T-helper 9 cell (primary cell): ENCODE results near the gene STOML1.
A peak's percentile ranks its signal among the peaks of the same experiment; 100 is the strongest.

Experiments
- DNase-seq: peaks from one replicate; pipeline ENCODE4 v3.0.0-alpha.2; 2020
- total RNA-seq, 2 donors: gene quantifications; one replicate each; lab custom pipeline; 2026; lab: John Stamatoyannopoulos, UW

The STOML1 gene, protein sequence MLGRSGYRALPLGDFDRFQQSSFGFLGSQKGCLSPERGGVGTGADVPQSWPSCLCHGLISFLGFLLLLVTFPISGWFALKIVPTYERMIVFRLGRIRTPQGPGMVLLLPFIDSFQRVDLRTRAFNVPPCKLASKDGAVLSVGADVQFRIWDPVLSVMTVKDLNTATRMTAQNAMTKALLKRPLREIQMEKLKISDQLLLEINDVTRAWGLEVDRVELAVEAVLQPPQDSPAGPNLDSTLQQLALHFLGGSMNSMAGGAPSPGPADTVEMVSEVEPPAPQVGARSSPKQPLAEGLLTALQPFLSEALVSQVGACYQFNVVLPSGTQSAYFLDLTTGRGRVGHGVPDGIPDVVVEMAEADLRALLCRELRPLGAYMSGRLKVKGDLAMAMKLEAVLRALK
- 3.4 to 7.5 reads per million in 2 donors for total RNA-seq

DNA sequence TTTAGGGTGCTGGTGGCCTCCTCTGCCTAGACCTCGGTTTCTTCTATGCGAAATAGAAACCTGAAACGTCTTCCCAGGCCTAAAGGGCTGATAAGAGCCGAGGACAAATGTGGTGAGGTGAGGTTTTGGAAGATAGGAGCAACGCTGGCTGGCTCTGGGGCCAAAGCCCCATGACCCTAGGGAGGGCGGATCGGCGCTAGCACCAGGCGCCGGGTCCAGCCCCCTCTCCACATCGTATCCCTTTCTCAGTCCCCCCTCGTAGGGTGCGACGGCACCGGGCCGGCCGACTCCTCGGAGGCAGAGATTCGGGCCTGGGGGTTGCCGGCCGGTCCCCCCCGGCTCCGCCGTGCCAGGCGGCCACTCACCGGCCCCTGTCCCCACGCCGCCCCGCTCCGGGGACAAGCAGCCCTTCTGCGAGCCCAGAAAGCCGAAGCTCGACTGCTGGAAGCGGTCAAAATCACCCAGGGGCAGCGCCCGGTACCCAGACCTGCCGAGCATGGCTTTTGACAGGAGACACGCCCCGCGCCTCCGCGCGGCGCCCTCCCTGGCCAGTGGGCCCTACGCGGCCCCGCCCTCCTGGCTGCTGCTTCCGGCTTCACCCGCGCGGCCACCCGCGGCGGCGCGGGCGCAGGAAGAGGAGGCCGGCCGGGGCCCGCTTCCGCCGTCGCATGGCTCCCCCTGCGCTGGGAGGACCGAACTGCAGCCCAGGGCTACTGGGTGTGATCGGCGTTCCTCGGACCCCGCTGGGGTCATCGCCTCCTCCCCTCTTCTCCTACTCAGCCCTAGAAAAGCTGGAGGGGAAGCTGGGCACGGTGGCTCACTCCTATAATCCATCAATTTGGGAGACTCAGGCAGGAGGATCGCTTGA, at the start of gene STOML1:
TSS of gene STOML1 (minus strand) at position 570 of the 868 bp plus-strand sequence. CDS start at position 498, 72 bp downstream.
- peak; percentile 99 for DNase-seq

DNA sequence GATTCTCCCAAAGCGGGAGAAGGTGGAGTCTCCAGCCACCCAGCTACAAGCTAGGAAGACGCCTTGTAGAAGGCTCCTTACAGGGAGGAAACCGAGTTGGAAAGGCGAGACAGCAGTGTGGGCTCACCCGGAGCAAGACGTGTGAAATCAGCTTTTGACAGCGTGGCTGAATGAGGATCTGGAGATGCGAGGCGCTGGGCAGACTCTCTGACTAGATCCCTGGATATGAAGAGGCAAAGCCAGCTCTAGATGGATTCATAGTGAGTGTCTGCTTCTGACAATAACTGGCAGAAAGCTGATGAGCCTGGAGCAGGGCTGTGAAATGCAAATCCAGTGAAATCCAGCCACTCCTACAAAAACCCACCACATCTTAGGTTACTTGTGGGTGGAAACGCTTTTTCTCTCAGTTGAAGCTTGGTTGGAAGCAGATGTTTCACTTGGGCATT, 49.2 kb upstream of the STOML1 start:
- DNase-seq: no peak

DNA sequence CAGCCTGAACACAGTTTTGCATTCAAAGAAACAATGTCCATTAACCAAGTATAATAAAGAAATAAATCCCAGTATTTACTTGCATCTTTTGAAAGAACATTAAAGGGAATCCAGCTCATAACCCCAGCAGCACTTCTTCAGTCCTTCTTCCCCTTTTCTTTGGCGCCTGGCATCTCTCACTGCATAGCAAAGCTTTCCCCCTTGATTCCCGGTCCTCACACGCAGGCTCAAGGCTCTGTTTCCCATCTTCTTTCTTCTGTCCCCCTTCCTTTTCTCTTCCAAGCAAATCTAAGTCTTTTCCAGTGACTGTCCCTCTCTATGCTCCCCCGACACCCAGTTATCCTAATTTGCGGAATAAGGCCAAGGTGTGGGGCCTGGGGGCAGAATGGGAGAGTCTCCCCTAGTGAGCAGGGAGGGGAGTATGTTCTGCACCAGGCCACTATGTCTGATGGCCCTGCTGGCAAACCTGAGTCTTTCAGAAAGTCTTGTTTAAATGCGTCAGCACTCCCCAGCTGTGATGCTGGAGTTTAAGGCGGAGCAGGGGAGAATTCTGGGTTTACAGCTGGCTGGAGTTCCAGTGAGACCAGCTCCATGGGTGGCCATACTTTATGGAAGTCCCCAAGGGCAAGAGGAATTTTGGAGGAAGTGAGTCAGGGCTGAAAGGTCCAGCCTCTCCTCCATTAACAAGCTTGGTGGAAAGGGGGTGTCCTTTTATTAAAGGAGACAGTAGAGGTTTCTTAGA, 48.2 kb upstream of the STOML1 start:
- DNase-seq: no peak

DNA sequence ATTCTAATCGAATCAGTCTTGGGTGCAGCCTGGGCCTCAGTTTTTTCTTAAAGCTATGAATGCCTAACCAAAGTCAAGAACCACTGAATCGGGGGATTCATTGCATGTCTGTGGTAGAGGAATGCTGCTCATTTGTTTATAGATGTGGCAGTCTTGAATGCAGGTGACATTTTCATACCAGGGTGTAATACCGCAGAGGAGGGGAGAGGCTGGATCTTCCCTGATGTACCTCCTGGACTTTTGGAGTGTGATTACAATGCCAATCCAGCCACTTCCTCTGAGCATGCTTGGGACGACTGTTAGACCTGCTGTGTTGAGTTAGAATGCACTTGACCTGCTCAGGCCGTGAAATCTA, 47.5 kb upstream of the STOML1 start:
- DNase-seq: no peak

DNA sequence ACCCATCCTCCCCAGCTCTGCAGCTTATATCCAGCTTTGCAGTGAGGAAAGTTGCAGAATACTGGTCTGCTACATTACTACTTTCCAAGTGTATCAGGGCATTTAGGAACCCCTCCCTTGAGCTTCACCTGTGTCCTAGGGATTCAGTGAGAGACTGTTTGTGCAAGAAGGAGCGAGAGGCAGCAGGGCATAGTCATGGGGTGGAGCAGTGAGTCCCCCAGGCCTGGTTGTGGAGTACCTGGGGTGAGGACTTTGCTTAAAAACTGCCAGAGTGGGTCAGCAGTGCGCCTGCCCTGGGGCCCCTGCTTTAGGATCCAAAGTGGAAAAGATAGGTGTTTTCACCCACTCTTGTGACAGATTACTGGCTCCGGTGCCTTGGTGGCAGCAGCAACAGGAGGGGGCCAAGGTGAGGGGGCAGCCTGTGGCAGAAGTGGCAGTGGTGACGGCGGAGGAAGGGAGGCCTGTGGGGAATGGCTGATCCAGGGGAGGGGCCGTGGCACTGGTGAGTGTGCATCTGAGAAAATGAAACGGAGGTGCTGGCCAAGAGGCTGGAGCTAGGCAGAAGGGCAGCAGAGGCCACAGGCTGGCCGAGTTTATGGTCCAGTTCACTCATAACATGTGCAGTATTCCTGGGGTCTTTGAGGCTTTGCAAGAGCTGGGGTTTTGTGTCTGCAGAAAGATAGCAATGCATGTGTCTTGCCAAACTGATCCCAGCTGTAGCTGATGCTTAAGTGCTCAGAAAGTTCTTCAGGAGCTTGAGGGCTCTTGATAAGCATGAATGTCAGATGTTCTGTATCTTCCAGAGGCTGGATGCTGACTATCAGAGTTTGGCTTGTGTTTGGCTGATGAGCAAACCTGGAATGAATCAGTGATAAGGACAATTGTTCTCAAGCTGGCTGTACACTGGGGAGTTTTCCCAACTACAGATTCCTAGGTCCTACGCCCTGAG, 46.9 kb upstream of the STOML1 start:
- DNase-seq: no peak

DNA sequence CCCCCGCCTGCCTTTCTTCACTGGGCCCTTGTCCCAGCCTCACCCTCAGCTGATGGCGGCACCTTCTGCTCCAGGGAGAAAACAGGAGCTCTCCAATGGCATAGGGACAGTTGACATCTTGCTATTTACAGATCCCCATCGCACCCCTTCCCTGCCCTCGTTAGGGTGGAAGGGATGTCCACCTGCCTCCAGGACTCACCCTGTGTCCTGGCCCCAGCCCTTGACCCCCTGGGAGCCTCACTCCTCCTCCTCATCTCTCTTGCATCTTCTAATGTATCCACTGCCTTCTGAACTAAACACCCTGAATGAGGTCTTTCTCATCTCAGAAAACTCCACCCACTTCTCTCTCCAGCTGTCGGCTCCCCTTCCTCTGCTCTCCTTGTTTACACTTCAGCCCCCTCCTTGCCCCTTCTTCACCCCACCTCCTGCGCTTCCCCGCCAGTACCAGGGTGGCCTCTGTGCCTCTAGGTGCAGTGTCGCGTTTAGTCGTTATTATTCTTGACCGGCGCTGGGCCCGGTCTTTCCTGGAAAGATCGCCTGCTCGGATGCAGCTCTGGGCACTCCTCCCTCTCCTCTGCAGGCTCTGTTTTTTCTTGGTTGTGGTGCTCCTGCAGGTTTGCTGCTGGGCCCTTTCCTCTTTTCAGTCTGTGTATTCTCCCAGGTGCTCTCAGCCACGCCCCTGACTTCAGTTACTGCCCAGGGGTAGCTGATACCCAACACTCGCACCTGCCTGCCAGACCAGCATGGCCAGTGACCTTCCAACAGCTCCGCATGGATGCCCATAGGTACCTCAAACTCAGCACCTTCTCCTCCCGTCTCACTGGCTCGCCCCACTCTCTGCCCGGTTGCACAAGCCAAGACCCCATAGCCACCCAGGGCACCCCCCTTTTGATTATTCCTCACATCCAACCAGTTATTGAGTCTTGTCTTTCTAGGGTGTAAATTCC, 45.3 kb upstream of the STOML1 start:
- DNase-seq: no peak

DNA sequence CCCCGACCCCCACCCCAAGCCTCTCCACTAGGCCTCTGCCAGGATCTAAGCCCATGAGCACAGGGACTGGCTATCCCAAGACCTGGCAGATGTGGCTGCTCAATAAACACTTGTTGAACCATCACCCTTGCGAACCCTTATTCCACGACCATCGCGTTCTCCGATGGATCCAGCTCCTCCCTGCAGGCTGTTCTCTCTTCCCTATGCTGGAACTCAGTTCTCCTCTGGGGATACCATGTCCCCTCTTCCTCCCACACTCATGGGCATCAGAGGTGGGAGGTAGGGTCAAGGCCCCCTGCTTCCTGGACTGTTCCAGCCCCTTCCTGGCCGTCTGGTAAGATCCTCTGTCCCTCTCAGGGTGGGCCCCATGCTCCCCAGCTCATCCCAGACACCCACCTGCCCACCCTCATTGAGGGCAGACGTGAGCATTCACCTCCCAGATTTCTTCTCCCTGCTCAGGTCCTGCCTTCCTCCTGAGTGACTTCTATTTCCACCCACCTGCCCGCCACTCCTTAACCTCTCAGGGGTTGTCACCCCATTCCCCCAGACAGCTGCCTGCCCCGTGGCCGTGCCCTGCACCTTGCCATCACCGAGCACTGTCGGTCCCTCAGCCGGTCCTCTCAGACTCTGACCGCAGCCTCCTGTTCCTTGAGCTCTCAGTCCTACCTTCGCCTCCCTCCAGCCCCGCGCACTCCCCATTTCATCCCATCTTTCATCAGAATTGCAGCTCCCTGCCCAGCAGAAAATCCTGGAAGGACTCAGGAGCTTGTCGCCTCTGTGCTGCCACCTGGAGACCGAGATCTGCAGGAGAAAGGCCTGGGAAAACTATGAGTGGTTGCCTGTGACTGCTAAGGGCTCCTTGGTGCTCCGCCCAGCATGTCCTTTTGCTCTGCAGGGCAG, 44.4 kb upstream of the STOML1 start:
- DNase-seq: no peak

DNA sequence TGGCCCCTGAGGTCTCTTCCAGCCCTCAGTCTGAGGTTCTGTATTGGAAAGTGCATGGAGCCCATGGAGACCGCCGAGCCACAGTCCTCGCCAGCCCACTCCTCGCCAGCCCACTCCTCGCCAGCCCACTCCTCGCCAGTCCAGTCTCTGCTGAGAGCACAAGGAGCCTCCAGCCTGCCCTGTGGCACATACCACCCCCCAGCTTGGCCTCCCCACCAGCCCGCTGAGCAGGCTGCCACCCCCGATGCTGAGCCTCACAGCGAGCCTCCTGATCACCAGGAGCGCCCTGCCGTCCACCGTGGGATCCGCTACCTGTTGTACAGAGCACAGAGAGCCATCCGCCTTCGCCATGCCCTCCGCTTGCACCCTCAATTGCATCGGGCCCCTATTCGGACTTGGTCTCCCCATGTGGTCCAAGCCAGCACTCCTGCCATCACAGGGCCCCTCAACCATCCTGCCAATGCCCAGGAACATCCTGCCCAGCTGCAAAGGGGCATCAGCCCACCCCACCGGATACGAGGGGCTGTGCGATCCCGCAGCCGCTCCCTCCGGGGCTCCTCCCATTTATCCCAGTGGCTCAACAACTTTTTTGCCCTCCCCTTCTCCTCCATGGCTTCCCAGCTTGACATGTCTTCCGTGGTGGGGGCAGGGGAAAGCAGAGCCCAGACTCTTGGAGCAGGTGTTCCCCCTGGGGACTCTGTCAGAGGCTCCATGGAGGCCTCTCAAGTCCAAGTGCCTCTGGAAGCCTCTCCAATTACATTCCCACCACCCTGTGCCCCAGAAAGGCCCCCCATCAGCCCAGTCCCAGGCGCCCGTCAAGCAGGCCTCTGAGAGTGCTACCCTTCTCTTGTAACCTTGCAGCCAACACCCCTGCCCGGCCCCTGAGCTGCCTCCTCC, 43.3 kb upstream of the STOML1 start:
- no peak for DNase-seq

DNA sequence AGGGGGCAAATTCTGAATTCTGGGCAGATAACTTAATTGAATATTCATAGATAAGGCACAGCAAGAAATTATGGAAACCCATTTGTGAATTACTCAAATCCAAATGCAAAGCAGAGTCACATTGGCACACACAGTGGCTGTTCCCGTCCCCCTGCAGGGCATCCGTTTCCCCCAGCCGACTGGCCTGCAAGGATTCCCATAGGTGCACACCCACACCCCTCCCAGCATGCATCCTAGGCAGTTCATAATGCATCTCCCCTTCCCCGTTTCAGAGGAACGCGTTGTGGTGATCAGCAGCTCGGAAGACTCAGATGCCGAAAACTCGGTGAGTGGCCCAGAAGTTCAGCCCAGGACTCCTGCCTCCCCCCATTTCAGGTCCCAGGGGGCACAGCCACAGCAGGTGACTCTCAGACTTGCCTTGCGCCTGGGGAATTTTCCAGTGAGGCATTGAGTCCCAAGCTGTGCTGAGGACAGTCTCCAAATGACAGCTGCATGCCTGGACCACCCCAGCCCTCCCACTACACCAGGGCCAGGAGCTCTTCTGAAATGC, 42.2 kb upstream of the STOML1 start:
- DNase-seq: no peak

DNA sequence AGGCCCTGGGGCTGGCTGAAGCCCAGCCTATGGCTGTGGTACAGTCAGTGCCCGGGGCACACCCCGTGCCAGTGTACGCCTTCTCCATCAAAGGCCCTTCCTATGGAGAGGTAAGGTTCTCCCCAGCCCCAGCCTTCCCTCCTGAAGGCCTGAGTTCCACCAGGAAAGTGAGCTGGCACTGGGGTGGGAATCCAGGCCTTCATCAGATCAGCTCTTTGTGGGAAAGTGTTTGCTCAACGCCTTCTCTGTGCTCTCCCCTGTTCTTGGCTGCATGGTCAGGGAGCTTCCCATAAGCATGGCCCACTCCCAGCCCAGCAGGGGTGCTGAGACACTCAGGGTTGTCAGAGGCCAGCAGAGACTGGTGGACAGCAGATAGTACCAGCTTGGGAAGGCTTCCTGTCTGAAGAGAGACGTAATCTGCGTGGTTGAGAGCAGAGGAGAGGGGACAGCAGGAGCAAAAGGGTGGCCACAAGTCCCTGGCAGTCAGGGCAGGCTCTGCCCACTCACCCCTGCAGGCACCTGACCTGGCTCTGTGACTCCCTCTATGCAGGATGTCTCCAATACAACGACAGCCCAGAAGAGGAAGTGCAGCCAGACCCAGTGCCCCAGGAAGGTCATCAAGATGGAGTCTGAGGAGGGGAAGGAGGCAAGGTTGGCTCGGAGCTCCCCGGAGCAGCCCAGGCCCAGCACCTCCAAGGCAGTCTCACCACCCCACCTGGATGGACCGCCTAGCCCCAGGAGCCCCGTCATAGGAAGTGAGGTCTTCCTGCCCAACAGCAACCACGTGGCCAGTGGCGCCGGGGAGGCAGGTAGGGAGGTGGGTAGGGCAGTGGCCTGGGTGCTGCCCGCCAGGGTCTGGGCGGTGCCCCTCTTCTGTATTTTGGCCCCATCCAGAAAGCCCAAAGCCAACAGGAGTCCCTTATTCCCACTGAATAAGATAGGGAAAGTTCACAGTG, 40.8 kb upstream of the STOML1 start:
- DNase-seq: no peak

DNA sequence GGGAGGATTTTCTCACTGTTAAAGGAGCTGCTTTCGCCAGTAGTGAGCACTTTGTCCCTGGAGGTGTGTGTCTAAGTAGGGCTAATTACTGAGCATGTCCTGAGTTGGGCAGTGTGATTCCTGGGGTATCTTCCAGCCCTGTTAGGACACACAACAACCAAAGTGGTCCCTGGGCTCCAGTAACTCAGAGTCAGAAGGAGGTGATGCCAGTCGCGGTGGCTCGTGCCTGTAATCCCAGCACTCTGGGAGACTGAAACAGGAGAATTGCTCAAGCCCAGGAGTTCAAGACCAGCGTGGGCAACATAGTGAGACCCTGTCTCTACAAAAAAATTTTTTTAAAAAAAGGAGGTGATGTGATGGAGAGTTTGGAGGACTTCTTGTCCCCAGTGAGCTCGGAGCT, 40.0 kb upstream of the STOML1 start:
- DNase-seq: no peak

DNA sequence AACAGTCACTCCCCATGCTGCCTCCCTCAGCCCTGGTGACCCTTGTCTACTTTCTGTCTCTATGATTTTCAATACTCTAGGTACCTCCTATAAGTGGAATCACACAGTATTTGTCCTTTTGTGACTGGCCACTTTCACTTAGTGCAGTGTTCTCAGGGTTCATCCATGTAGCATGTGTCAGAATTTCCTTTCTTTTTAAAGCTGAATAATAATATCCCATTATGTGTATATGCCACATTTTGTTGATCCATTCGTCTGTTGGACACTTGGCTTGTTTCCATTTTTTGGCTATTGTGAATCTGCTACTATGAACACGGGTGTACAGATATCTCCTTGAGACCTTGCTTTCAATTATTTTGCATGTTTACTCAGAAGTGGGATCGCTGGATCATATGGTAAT, 36.6 kb upstream of the STOML1 start:
- no peak for DNase-seq

DNA sequence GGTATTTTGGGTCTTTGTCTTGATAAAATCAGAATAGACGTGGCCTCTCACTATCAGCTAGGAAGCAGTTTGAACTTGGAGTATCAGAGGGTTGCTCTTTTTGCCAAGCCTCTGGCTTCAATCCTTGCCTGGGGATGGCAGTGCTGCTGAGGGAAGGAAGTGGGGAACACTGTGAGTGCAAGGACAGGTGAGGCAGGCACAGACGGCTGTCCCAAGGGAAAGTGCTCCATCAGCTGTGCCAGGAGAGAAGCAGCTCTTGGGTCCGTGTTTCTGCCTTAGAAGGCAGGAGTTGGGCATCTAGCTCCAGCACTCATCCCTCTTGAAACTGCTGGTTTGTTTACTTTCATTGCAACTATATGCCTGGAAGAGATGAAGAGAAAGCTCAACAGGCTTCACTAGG, 35.6 kb upstream of the STOML1 start:
- DNase-seq: no peak

DNA sequence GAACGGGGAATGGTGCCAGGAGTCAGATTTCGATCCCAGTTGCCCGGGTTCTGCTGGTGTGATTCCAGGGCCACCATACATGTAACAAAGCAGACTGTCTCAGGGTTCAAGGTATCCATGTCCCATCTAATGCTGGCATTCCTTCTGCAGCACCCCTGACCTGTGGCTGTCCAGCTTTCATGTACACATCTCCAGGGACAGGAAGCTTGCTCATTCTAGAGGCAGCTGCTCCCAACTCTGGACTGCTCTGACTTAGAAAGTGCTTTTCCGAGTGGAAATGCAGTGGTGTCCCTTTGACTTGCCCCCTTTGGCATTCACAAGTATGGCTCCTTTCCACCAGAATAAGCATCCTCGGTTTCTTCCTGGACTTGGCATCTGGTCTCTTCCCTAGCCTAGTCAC, 33.3 kb upstream of the STOML1 start:
- no peak for DNase-seq

DNA sequence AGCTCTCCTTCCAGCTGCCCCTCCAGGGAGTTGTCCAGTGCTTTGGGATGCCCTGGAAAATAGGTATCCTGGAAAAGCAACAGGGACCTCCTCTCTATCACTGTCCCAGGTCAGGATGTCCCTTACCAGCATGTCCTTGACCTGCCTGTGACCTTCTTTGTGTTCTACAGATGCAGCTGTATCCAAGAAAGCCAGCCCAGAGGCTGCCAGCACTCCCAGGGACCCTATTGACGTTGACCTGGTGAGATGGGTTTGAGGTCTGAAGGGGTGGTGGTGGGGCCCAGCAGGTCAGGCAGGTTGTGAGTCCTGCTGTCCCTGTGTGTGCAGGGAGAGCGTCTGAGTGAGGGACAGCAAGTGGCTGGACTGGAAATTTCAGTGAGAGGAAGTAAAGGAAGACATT, 32.6 kb upstream of the STOML1 start:
- no peak for DNase-seq

DNA sequence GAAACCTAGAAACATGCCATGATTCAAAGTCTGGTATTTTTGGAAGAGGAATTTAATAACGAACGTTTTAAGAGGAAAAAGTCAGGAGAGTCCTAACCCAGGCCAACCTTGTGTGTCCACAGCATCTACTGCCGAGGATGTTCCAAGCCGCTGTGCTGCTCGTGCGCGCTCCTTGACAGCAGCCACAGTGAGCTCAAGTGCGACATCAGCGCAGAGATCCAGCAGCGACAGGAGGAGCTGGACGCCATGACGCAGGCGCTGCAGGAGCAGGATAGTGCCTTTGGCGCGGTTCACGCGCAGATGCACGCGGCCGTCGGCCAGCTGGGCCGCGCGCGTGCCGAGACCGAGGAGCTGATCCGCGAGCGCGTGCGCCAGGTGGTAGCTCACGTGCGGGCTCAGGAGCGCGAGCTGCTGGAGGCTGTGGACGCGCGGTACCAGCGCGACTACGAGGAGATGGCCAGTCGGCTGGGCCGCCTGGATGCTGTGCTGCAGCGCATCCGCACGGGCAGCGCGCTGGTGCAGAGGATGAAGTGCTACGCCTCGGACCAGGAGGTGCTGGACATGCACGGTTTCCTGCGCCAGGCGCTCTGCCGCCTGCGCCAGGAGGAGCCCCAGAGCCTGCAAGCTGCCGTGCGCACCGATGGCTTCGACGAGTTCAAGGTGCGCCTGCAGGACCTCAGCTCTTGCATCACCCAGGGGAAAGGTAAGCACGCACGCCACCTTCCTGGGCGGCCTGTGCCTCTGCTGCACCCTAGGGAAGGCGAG, 30.8 kb upstream of the STOML1 start:
- no peak for DNase-seq
